Hematopoietic multipotent progenitor cell treated with erythropoietin and hydrocortisone succinate and interleukin-3 and kit ligand, for 6 days (in vitro differentiated cells): ENCODE measurements around the gene PIM1.
"Not testable (repeated sequence)": the region's sequence is repeated elsewhere in the genome, so short reads cannot be mapped to it uniquely, and the experiment has no call there.

Experiments
- DNase-seq: peaks from one replicate; pipeline ENCODE4 v3.0.0-alpha.2; 2015

PIM1 gene

DNA sequence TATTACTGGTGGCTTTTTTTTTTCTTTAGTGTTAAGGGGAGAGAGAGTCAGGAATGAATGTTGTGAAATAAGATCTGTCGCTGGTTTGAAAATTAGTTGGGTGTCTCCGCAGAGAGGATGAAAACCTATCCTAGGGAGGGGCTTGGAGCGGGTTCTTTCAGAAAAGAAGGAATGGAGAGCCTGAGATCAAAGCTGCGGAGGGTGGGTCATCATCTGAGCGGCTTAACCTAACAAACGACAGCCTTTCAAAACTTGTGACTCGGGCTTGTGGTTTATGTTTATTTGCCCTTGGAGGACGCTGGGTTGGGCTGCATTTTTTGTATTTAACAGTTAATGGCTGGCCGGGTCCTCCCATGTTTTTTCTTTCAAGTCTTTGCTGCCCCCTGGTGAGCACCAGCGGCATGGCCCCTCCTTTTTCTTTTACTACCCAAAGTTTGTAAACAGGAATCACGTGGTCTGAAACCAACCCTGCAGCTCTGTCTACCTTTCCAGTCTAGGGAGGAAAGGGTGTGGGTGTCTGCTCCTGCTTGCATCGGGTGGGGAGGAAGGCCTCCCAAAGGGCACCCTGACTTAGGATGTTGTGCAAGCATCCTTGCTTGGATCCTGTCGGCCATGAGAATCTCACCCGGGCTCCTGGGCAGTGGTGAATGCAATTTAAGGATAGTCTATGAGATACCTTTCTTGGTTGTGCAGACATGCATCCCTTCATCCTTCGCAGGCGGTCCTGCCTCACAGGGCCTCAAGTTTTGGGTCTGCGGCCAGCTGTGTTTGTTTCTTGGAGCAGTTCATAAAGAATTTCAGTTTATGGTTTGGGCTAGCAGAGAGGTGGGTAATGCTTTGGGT lies 2.2 kb downstream of the PIM1 start:
- DNase-seq, result peak; percentile 97

DNA sequence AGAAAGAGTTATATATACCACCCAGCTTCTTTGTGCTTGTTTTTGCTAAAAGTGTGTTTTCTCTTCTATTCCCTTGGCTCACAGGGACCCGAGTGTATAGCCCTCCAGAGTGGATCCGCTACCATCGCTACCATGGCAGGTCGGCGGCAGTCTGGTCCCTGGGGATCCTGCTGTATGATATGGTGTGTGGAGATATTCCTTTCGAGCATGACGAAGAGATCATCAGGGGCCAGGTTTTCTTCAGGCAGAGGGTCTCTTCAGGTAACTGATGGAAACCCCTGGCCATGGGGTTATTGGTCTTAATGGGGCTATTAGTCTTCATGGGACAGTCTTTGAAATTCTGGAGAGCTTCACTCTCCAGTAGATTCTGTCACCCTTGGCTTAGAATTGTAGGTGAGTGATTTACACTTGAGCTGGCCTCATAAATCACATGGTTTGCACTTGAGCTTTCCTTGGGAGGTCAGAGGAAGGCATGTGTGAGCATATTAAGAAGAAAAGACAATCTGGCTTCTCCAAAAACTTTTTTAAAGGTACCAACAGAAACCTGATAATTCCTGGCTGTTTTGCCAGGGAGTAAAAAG lies 3.0 kb downstream of the PIM1 start:
- peak; percentile 43 for DNase-seq

DNA sequence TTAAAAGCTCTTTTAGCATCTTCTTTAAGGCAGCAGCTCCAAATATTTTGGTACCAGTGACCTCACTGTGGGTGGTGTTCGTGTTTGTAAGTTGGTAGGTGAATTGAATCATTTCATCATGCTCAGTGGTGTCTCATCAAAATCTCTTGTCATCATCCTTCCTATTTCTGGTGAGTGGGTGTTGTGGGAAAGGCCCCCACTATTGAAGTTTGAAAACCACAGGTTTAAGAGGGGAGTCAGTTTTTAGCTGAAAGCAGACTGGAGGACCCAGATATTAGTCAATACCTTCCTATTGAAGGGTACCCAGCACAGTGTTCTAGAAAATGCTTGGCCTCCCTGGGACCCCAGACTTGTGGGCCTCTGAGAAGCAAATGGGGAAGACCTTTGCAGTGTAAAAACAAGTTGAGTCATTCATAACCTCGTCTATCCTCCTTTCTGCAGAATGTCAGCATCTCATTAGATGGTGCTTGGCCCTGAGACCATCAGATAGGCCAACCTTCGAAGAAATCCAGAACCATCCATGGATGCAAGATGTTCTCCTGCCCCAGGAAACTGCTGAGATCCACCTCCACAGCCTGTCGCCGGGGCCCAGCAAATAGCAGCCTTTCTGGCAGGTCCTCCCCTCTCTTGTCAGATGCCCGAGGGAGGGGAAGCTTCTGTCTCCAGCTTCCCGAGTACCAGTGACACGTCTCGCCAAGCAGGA lies 3.7 kb downstream of the PIM1 start:
- peak; percentile 78 for DNase-seq

DNA sequence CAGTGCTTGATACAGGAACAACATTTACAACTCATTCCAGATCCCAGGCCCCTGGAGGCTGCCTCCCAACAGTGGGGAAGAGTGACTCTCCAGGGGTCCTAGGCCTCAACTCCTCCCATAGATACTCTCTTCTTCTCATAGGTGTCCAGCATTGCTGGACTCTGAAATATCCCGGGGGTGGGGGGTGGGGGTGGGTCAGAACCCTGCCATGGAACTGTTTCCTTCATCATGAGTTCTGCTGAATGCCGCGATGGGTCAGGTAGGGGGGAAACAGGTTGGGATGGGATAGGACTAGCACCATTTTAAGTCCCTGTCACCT lies 4.2 kb downstream of the PIM1 start:
- no peak for DNase-seq

DNA sequence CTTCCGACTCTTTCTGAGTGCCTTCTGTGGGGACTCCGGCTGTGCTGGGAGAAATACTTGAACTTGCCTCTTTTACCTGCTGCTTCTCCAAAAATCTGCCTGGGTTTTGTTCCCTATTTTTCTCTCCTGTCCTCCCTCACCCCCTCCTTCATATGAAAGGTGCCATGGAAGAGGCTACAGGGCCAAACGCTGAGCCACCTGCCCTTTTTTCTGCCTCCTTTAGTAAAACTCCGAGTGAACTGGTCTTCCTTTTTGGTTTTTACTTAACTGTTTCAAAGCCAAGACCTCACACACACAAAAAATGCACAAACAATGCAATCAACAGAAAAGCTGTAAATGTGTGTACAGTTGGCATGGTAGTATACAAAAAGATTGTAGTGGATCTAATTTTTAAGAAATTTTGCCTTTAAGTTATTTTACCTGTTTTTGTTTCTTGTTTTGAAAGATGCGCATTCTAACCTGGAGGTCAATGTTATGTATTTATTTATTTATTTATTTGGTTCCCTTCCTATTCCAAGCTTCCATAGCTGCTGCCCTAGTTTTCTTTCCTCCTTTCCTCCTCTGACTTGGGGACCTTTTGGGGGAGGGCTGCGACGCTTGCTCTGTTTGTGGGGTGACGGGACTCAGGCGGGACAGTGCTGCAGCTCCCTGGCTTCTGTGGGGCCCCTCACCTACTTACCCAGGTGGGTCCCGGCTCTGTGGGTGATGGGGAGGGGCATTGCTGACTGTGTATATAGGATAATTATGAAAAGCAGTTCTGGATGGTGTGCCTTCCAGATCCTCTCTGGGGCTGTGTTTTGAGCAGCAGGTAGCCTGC lies 4.8 kb downstream of the PIM1 start:
- peak; percentile 53 for DNase-seq

DNA sequence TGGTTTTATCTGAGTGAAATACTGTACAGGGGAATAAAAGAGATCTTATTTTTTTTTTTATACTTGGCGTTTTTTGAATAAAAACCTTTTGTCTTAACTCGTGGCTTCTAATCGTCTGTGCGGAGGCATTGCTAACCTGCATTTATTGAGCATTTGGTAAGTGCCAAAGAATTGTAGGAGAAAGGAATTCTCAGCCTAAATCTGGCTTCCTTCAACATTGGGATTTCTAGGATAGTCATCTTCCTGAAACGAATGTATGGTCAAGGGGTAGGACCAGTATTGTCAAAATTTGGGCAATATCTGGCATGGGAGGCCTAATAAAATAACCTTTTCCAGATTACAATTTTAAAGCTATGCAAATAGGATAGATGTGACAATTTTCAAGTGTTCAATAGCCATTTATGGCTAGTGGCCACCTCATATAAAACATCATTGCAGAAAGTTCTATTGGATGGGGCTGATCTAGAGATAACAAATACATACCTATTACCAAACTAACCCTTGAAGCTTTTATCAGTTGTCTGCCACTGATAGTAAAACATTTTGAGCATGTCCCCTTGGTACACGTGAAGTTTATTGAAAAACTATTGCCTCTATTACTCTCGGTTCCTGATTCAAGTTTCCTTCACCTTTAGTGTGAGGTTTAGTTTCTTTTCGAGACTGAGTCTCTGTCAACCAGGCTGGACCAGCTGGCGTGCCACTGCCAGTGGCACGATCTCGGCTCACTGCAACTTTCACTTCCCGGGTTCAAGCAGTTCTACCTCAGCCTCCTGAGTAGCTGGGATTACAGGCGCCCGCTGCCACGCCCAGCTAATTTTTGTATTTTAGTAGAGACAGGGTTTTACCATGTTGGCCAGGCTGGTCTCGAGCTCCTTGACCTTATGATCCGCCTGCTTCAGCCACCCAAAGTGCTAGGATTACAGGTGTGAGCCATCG lies 5.6 kb downstream of the PIM1 start:
- DNase-seq, result peak; percentile 63

DNA sequence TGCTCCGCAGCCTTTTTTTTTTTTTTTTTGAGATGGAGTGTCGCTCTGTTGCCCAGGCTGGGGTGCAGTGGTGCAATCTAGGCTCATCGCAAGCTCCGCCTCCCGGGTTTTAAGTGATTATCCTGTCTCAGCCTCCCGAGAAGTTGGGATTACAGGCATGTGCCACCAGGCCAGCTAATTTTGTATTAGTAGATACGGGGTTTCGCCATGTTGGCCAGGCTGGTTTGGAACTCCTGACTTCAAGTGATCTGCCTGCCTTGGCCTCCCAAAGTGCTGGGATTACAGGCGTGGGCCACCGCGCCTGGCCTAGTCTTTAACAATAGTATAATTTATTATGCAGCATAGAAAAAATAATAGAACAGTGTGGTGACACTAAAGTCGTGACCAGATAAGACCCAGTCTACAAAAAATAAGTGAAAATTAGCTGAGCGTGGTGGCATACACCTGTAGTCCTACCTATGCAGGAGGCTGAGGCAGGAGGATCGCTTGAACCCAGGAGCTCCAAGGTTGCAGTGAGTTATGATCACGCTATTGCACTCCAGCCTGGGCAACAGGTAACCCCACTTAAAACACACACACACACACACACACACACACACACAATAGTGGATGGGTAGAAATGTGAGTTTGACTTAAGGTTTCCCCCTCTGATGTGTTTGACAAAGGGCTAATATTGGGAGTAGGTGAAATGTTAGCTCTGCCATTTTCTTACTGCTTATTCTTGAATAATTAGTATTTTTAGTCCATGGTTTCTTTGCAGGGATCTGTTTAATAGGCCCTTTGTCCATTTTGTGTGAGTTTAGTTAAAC lies 6.5 kb downstream of the PIM1 start:
- DNase-seq, result peak; percentile 75

DNA sequence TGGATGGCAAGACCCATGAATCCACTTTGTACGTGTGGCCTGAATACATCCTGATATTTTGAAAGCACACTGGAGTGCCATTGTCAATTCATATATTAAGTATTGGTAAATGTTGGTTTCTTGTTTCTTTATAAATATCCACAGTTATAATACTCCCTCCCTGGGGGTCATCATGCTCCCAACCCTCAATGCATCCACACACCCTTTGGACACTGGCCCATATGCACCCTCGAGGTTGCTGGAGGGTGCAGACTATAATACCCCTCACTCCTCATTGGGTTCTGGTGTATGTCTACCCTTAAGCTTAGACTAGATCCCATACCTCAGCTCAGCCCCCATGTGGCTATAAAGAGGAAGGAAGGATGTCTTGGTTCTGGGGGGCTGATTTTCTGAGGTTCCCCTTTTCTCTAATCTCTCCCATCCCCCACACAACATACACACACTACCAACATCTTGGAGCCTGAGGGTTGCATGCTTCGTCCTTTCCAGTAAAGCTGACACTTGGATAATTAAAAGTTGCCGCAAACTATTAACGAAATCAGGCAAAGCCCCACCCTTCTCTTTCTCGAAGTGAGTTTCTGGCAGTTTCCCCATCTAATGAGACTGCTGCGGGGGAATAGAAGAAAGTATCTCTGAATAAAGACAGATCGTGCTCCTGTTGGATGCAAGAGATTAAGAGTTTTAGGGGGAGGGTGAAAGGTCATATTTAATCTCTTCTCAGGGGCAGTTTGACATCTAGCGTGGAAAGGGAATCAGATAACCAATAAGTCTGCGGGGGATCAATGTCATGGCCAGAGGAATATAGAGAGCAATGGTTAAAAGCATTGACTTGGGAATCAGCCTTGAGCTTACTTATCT lies 7.4 kb downstream of the PIM1 start:
- peak; percentile 96 for DNase-seq

DNA sequence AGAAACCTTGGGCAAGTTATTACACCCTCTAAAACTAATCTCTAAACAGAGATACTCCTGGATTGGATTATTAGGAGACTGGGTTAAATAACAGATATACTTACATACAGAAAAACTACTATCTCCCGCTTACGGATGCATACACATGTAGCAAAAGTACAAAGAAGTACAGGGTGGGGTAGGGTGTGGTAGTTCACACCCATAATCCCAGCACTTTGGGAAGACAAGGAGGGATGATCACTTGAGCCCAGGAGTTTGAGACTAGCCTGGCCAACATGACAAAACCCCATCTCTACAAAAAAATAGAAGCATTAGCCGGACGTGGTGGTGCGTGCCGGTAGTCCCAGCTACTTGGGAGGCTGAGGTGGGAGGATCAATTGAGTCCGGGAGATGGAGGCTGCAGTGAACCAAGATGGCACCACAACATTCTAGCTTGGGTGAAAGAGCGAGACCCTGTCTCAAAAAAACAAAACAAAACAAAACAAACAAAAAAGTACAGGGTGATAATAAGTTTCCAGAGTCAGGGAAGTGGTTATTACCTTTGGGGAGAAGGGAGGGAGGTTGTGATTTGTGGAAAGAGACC lies 8.1 kb downstream of the PIM1 start:
- peak; percentile 86 for DNase-seq

DNA sequence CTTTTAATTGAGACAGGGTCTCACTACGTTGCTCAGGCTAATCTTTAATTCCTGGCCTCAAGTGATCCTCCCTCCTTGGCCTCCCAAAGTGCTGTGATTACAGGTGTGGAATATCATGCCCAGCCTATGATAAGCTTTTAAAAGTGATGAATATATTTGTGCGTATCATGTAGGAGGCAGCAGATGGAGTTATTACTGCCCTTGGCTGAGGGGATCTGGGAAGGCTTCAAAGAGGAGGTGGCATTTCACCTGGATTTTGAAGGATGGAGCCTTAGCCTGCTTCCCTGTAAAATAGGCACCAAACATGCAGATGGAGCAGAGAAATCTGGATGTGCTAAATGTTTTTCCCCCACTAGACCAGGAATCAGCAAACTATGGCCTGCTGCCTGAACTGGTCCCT lies 10.1 kb downstream of the PIM1 start:
- no peak for DNase-seq

DNA sequence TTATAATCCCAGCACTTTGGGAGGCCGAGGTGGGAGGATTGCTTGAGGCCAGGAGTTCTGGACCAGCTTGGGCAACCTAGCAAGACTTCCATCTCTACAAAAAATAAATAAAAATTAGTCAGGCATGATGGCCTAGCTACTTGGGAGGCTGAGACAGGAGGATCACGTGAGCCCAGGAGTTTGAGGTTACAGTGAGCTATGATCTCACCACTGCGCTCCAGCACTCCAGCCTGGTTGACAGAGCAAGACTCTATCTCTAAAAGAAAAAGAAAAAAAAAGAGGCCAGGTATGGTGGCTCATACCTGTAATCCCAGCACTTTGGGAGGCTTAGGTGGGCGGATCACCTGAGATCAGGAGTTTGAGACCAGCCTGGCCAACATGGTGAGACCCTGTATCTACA lies 10.7 kb downstream of the PIM1 start:
- not testable (repeated sequence) for DNase-seq

DNA sequence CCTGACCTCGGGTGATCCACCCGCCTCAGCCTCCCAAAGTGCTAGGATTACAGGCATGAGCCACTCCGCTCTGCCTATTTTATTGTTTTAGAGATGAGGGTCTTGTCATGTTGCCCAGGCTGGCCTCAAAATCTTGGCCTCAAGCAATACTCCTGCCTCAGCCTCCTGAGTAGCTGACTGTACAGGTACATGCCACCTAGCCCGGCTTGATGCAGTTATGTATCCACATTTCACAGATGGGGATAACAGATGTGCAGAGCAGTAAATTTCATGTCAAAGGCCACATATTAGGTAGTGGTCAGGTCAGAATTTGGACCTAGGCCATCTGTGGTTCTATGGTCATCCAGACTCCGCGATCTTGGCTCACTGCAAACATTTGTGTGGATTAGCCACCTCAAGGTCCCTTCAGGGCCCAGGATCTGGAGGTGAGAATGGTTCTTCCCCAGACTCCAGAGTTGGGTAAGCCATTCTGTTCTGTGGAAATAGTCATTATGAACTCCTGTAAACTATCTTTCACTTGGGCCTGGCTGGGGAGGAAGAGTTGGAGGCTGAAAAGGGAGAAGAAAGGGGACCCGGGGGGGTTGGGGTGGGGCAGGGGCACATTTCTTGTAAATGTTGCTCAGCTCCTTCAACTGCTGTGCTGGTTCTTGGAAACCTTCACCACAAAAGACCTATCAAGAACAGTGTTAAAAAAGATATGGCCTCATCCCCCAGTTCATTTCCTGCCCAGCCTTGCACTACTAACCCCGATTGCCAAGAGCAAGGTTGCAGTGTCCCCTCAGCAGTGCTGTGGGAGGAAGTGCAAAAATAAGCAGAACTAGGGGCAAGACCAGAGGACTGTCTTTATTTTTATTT lies 13.0 kb downstream of the PIM1 start:
- peak; percentile 99 for DNase-seq

DNA sequence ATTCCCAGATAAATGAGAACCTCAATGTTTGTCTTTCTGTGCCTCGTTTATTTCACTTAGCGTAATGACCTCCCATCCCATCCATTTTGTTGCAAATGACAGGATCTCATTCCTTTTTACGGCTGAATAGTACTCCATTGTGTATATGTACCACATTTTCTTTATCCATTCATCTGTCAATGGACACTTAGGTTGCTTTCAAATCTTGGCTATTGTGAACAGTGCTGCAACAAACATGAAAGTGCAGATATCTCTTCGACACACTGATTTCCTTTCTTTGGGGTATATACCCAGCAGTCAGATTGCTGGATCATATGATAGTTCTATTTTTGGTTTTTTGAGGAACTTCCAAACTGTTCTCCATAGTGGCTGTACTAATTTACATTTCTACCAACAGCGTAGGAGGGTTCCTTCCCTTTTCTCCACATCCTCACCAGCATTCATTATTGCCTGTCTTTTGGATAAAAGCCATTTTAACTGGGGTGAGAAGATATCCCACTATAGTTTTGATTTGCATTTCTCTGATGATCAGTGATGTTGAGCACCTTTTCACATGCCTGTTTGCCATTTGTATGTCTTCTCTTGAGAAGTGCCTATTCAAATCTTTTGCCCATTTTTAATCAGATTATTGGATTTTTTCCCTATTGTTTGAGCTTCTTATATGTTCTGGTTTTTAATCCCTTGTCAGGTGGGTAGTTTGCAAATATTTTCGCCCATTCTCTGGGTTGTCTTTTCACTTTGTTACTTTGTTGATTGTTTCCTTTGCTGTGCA lies 16.2 kb downstream of the PIM1 start:
- not testable (repeated sequence) for DNase-seq

DNA sequence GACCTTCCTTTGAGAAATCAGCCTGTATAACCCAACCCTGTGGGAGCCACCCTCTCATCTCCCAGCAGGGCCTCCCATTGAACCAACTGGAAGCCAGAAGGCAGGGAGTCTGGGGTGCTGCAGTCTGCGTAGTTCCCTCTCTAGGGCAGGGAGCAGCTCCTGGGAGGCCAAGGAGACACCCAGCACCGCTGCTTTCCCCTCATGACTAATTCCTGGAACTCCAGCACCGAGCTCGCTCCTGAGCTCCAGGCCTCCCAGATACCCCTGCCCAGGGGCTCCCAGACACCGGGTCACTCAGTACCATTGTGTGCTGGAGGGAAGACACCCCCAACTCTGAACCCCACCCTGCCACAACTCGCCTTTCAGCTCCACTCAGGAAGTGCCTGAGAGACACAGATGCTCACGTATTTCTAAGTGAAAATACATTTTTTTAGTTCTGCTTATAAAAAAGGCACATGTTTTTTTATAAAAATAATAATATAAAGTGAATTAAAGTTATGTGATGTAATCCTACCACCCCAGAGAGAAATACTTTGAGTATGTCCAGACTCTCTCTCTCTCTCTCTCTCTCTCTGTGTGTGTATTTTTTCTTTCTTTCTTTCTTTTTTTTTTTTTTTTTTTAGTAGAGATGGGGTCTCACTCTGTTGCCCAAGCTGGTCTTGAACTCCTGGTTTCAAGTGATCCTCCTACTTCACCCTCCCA lies 17.5 kb downstream of the PIM1 start:
- peak; percentile 81 for DNase-seq

DNA sequence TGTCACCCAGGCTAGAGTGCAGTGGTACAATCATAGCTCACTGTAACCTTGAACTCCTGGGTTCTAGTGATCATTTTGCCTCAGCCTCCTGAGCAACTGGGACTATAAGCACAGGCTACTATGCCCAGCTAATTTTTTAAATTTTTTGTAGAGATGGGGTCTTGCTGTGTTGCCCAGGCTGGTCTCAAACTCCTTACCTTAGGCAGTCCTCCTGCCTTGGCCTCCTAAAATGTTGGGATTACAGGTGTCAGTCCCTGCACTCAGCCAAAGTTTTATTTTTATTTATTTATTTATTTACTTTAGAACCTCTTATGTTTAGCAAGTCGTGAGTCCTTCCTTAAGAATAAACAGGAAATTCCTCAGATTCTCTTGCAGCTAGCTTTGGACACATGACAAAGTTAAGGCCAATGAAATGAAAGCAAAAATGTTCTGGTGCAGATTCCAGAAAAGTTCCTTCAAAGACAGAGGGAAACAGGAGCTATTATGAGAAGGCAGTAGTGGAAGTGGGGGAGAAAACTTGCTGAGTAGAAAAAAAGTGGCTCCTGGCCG lies 19.1 kb downstream of the PIM1 start:
- no peak for DNase-seq

DNA sequence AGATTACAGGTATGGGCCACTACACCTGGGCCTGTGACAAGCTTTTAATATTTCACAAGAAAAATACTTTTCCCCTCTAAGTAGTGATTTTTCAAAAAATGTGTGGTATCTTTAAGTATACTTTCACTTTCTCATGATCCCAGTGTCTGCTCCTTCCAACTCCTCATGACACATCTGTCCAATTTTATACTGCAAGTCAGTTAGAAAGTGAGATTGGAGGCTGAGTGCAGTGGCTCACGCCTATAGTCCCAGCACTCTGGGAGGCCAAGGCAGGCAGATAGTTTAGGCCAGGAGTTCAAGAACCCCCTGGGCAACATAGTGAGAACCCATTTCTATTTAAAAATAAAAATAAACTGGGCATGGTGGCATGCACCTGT lies 20.2 kb downstream of the PIM1 start:
- DNase-seq, result peak; percentile 52

DNA sequence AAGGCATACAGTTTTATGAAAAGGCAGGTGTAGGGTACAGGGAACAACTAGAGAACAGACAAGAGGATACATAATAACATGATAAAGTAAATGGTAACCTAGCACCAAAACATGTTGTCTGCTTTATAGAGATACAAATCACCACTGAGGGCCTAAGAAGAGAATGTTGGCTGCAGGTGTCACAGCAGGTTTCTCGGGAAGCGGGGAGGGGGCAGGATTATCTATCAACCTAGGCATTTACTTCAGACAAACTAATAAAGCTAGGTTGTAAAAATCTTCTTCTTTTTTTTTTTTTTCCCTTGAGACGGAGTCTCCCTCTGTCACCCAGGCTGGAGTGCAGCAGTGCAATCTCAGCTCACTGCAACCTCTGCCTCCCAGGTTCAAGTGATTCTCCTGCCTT lies 22.7 kb downstream of the PIM1 start:
- peak; percentile 37 for DNase-seq
